HEK293 (cell line): ENCODE measurements around the gene RAET1L.

Experiments
- EGR2 ChIP-seq: fragments of 450-650 bp; formaldehyde crosslinking; IDR thresholded peaks from 2 replicates; pipeline ENCODE4 v1.5.1; 2016; ENCODE audit warnings: low read depth, missing biosample characterization, missing genetic modification characterization
- HOXC10 ChIP-seq: sonication (generic); formaldehyde crosslinking; IDR thresholded peaks from 2 replicates; pipeline ENCODE4 v1.8.1; 2023; ENCODE audit warnings: mild to moderate bottlenecking, missing genetic modification reagents
- INSM2 ChIP-seq: fragments of 450-650 bp; formaldehyde crosslinking; IDR thresholded peaks from 2 replicates; pipeline ENCODE4 v1.5.1; 2016; ENCODE audit warnings: missing biosample characterization, missing genetic modification characterization
- YY1 ChIP-seq: fragments of 450-650 bp; formaldehyde crosslinking; IDR thresholded peaks from 2 replicates; pipeline ENCODE4 v1.5.1; 2018; ENCODE audit warnings: missing biosample characterization, missing genetic modification characterization
- ZBTB8A ChIP-seq: fragments of 450-650 bp; formaldehyde crosslinking; IDR thresholded peaks from 2 replicates; pipeline ENCODE4 v1.5.1; 2016; ENCODE audit warnings: missing biosample characterization, missing genetic modification characterization
- ZEB2 ChIP-seq: fragments of 450-650 bp; formaldehyde crosslinking; IDR thresholded peaks from 2 replicates; pipeline ENCODE4 v1.5.1; 2016; ENCODE audit warnings: missing biosample characterization, missing genetic modification characterization
- ZNF132 ChIP-seq: fragments of 450-650 bp; formaldehyde crosslinking; IDR thresholded peaks from 2 replicates; pipeline ENCODE4 v1.5.1; 2017; ENCODE audit warnings: missing biosample characterization, missing genetic modification characterization, borderline replicate concordance
- ZNF157 ChIP-seq: fragments of 450-650 bp; formaldehyde crosslinking; IDR thresholded peaks from 2 replicates; pipeline ENCODE4 v1.5.1; 2016; ENCODE audit warnings: missing biosample characterization, missing genetic modification characterization
- ZNF175 ChIP-seq: fragments of 450-650 bp; formaldehyde crosslinking; IDR thresholded peaks from 2 replicates; pipeline ENCODE4 v1.5.1; 2016; ENCODE audit warnings: missing biosample characterization, missing genetic modification characterization
- ZNF366 ChIP-seq: fragments of 450-650 bp; formaldehyde crosslinking; conservative IDR thresholded peaks from 2 replicates; pipeline ENCODE4 v1.5.1; 2016; ENCODE audit warnings: missing biosample characterization, missing genetic modification characterization
- ZNF423 ChIP-seq: fragments of 450-650 bp; formaldehyde crosslinking; IDR thresholded peaks from 2 replicates; pipeline ENCODE4 v1.5.1; 2016; ENCODE audit warnings: missing biosample characterization, missing genetic modification characterization
- ZNF626 ChIP-seq: fragments of 450-650 bp; sonication (Bioruptor Pico); formaldehyde crosslinking; IDR thresholded peaks from 2 replicates; pipeline ENCODE4 v1.5.1; 2018; ENCODE audit warnings: missing biosample characterization, missing genetic modification characterization, inconsistent platforms
- ZNF645 ChIP-seq: fragments of 450-650 bp; formaldehyde crosslinking; IDR thresholded peaks from 2 replicates; pipeline ENCODE4; 2016; ENCODE audit warnings: missing biosample characterization, missing genetic modification characterization
- ZNF704 ChIP-seq: fragments of 450-650 bp; formaldehyde crosslinking; IDR thresholded peaks from 2 replicates; pipeline ENCODE4 v1.5.1; 2016; ENCODE audit warnings: missing biosample characterization, missing genetic modification characterization
- ZNF830 ChIP-seq: fragments of 450-650 bp; IDR thresholded peaks from 2 replicates; pipeline ENCODE4 v1.5.0; 2018; ENCODE audit warnings: missing biosample characterization, missing genetic modification characterization, low read depth, mild to moderate bottlenecking, moderate library complexity
- ZSCAN4 ChIP-seq: fragments of 450-650 bp; formaldehyde crosslinking; IDR thresholded peaks from 2 replicates; pipeline ENCODE4 v1.5.1; 2017; ENCODE audit warnings: missing biosample characterization, missing genetic modification characterization
- TF ChIP-seq, protein P1 (sequence below): fragments of 450-650 bp; formaldehyde crosslinking; IDR thresholded peaks from 2 replicates; pipeline ENCODE4 v1.5.1; 2016; ENCODE audit warnings: missing biosample characterization, missing genetic modification characterization
- TF ChIP-seq, protein P2 (sequence below): fragments of 450-650 bp; formaldehyde crosslinking; IDR thresholded peaks from 2 replicates; pipeline ENCODE4 v1.5.1; 2016; ENCODE audit warnings: missing biosample characterization, missing genetic modification characterization, low read depth
- TF ChIP-seq, protein P3 (sequence below): fragments of 450-650 bp; formaldehyde crosslinking; IDR thresholded peaks from 2 replicates; pipeline ENCODE4 v1.5.1; 2016; ENCODE audit warnings: missing biosample characterization, missing genetic modification characterization

The RAET1L gene

GRCh38 chr6:150006961-150007464 is 18.3 kb downstream of the RAET1L start (continued):
- no peak for TF ChIP-seq ZNF704 (tag by site-specific recombination)
- 0 out of 2 replicates have a peak, but pooled peaks have one; percentile 16 for TF ChIP-seq ZBTB8A
- no peak for TF ChIP-seq ZNF132 (tag by site-specific recombination)
- TF ChIP-seq ZSCAN4 (tag by site-specific recombination), result no peak
- TF ChIP-seq ZNF626 (tag by site-specific recombination), result no peak
- TF ChIP-seq ZNF645, result no peak
- TF ChIP-seq ZNF175, result no peak
- TF ChIP-seq, protein P1, sequence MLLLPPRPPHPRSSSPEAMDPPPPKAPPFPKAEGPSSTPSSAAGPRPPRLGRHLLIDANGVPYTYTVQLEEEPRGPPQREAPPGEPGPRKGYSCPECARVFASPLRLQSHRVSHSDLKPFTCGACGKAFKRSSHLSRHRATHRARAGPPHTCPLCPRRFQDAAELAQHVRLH (tag by site-specific recombination), result no peak
- TF ChIP-seq, protein P2, sequence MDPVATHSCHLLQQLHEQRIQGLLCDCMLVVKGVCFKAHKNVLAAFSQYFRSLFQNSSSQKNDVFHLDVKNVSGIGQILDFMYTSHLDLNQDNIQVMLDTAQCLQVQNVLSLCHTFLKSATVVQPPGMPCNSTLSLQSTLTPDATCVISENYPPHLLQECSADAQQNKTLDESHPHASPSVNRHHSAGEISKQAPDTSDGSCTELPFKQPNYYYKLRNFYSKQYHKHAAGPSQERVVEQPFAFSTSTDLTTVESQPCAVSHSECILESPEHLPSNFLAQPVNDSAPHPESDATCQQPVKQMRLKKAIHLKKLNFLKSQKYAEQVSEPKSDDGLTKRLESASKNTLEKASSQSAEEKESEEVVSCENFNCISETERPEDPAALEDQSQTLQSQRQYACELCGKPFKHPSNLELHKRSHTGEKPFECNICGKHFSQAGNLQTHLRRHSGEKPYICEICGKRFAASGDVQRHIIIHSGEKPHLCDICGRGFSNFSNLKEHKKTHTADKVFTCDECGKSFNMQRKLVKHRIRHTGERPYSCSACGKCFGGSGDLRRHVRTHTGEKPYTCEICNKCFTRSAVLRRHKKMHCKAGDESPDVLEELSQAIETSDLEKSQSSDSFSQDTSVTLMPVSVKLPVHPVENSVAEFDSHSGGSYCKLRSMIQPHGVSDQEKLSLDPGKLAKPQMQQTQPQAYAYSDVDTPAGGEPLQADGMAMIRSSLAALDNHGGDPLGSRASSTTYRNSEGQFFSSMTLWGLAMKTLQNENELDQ (tag by site-specific recombination), result no peak
- TF ChIP-seq, protein P3, sequence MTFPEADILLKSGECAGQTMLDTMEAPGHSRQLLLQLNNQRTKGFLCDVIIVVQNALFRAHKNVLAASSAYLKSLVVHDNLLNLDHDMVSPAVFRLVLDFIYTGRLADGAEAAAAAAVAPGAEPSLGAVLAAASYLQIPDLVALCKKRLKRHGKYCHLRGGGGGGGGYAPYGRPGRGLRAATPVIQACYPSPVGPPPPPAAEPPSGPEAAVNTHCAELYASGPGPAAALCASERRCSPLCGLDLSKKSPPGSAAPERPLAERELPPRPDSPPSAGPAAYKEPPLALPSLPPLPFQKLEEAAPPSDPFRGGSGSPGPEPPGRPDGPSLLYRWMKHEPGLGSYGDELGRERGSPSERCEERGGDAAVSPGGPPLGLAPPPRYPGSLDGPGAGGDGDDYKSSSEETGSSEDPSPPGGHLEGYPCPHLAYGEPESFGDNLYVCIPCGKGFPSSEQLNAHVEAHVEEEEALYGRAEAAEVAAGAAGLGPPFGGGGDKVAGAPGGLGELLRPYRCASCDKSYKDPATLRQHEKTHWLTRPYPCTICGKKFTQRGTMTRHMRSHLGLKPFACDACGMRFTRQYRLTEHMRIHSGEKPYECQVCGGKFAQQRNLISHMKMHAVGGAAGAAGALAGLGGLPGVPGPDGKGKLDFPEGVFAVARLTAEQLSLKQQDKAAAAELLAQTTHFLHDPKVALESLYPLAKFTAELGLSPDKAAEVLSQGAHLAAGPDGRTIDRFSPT, result no peak
- no peak for TF ChIP-seq INSM2
- TF ChIP-seq YY1, result no peak
- TF ChIP-seq ZEB2 (tag by site-specific recombination), result no peak
- TF ChIP-seq EGR2 (tag by site-specific recombination), result peak; percentile 59
- no peak for TF ChIP-seq ZNF423
- TF ChIP-seq ZNF157 (tag by site-specific recombination), result no peak
- 0 out of 2 replicates have a peak, but pooled peaks have one; percentile 25 for TF ChIP-seq ZNF366 (tag by site-specific recombination)
- TF ChIP-seq ZNF830 (tag by site-specific recombination), result no peak
- TF ChIP-seq HOXC10 (CRISPR knock-in tag), result no peak
